Thoracic aorta (tissue), 2 donors: ENCODE measurements around the gene CNPY1. TPM values are rescaled to one million over a fixed set of nuclear protein-coding genes. Genes with fewer than 3 reads are reported as not detected.

Source experiments
- ATAC-seq: fragments of 150-250 bp; one replicate; pipeline ENCODE4 v1.8.0; 2017; ENCODE audit warnings: low read depth; ENCODE audit not compliant: insufficient number of reproducible peaks, low FRiP score
- DNase-seq: peaks from one replicate; pipeline ENCODE4 v3.0.0-alpha.2; 2020; ENCODE audit warnings: low spot score
- H3K27ac ChIP-seq, 2 donors: fragments of 200-600 bp; sonication (generic); 1 replicate in 1 of 2; 2 replicates in 1 of 2; pipeline ENCODE4 v1.5.1; 2016; ENCODE audit warnings: mild to moderate bottlenecking in 2 of 2, moderate library complexity in 2 of 2
- H3K27me3 ChIP-seq: fragments of 200-600 bp; sonication (generic); replicated peaks from 2 replicates; pipeline ENCODE4 v1.6.0; 2016; ENCODE audit warnings: mild to moderate bottlenecking; ENCODE audit not compliant: insufficient read depth
- H3K36me3 ChIP-seq: fragments of 200-600 bp; sonication (generic); one replicate; pipeline ENCODE4 v1.5.1; 2016
- H3K4me1 ChIP-seq, 2 donors: fragments of 200-600 bp; sonication (generic); 1 replicate in 1 of 2; 2 replicates in 1 of 2; pipeline versions ENCODE4 v1.5.1 to v1.6.0; 2016; ENCODE audit warnings: low read depth in 2 of 2, mild to moderate bottlenecking in 1 of 2; ENCODE audit not compliant: control insufficient read depth in 1 of 2
- H3K4me3 ChIP-seq: fragments of 200-600 bp; sonication (generic); 2 replicates; pipeline ENCODE4 v1.5.1; 2016; ENCODE audit warnings: mild to moderate bottlenecking
- H3K9me3 ChIP-seq: fragments of 200-600 bp; sonication (generic); 2 replicates; pipeline ENCODE4 v1.5.1; 2016
- total RNA-seq, 2 donors: library from RNA; depleted of rRNA; stranded (reverse); fragments of >200 nt; gene quantifications; one replicate each; pipeline versions ENCODE4 v1.1.0 to v1.2.3, GENCODE V29; 2016
- TF ChIP-seq, protein P1 (sequence below): fragments of 200-600 bp; sonication (generic); IDR thresholded peaks from one replicate; pipeline ENCODE4 v1.5.1; 2019; ENCODE audit warnings: antibody characterized with exemption

The CNPY1 gene
- total RNA-seq, 2 donors from 2014 or later, result not detected

DNA sequence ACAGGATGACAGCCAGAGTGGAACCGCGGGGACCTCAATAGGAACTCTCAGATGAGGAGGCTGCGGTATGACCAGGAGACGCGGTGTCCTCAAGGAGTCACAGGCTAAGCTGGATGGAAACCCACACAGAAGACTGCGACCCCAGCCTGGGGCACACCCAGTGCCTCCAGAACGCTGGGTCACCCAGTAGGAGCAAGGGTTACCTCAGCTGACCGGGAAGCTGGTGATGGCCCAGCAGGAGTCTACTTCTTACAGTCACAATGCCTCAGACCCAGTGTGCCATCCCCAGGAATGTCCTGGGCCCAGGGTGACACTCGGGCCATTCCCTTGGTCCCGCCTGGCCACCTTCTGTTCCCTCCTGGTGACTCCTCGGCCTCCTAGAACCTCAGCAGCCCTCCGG lies 29.9 kb downstream of the CNPY1 start:
- no peak for ATAC-seq
- no peak overlapping the region for H3K27ac ChIP-seq
- H3K4me1 ChIP-seq, result no peaks in the 10 kb centered on the region
- no peak overlapping the region for H3K4me3 ChIP-seq
- H3K9me3 ChIP-seq, result no peaks in the 10 kb centered on the region
- no peak for DNase-seq
- H3K27me3 ChIP-seq, result no peaks in the 10 kb centered on the region
- TF ChIP-seq, protein P1, sequence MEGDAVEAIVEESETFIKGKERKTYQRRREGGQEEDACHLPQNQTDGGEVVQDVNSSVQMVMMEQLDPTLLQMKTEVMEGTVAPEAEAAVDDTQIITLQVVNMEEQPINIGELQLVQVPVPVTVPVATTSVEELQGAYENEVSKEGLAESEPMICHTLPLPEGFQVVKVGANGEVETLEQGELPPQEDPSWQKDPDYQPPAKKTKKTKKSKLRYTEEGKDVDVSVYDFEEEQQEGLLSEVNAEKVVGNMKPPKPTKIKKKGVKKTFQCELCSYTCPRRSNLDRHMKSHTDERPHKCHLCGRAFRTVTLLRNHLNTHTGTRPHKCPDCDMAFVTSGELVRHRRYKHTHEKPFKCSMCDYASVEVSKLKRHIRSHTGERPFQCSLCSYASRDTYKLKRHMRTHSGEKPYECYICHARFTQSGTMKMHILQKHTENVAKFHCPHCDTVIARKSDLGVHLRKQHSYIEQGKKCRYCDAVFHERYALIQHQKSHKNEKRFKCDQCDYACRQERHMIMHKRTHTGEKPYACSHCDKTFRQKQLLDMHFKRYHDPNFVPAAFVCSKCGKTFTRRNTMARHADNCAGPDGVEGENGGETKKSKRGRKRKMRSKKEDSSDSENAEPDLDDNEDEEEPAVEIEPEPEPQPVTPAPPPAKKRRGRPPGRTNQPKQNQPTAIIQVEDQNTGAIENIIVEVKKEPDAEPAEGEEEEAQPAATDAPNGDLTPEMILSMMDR, result no peak
- H3K36me3 ChIP-seq, result no peaks in the 10 kb centered on the region

- Histone ChIP-seq H3K27ac (no peak overlapping the region), H3K27me3 (peaks cover 4% of the 10 kb centered on the region), H3K4me3 (no peak overlapping the region), H3K9me3 (no peaks in the 10 kb centered on the region), H3K36me3 (no peaks in the 10 kb centered on the region), H3K4me1 (no peaks in the 10 kb centered on the region)
- TF ChIP-seq, protein P1, result no peak
- DNase-seq (no peak), ATAC-seq (no peak)
These were observed 31.0 kb downstream of the CNPY1 start for GRCh38 chr7:155515318-155515717.

DNA sequence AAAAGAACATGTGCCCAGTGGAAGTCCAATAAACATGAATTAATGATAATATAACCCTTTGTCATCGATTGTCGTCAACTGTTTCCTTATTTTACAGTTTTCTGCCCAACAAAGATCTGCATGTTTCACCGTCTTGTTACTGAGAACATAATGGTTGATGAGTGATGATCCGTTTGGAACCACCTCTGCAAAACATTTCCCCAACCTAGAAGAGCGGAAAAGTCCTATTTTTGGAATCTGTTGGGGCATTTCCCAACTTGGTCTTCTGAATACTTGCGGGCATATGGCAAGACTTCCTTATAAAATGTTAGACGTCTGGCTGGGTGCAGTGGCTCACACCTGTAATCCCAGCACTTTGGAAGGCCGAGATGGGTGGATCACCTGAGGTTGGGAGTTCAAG lies 32.1 kb downstream of the CNPY1 start:
- no peaks in the 10 kb centered on the region for H3K36me3 ChIP-seq
- no peak overlapping the region for H3K4me3 ChIP-seq
- H3K9me3 ChIP-seq, result no peaks in the 10 kb centered on the region
- peaks cover 10% of the 10 kb centered on the region for H3K27me3 ChIP-seq
- H3K27ac ChIP-seq, result no peak overlapping the region
- no peak for ATAC-seq
- no peaks in the 10 kb centered on the region for H3K4me1 ChIP-seq
- no peak for DNase-seq
- TF ChIP-seq, protein P1, result no peak

- Histone ChIP-seq H3K4me1 (no peaks in the 10 kb centered on the region), H3K27me3 (peaks cover 10% of the 10 kb centered on the region), H3K27ac (no peak overlapping the region), H3K9me3 (no peaks in the 10 kb centered on the region), H3K4me3 (no peak overlapping the region), H3K36me3 (no peaks in the 10 kb centered on the region)
- TF ChIP-seq, protein P1, result no peak
- DNase-seq (no peak), ATAC-seq (no peak)
These were observed 32.6 kb downstream of the CNPY1 start for GRCh38 chr7:155513543-155514285.

- TF ChIP-seq, protein P1, result no peak
- Histone ChIP-seq H3K4me3 (no peak overlapping the region), H3K27ac (no peak overlapping the region), H3K4me1 (no peaks in the 10 kb centered on the region), H3K36me3 (no peaks in the 10 kb centered on the region), H3K9me3 (no peaks in the 10 kb centered on the region), H3K27me3 (peaks cover 10% of the 10 kb centered on the region)
- no peak for DNase-seq
- ATAC-seq, result no peak
These were observed 34.0 kb downstream of the CNPY1 start for GRCh38 chr7:155512246-155512887.
